Stimulated activated CD4-positive, alpha-beta T cell treated with anti-CD3 and anti-CD28 coated beads, Interleukin-4, amount 100 ng/mL, for 48 hours (primary cell): ENCODE data around the gene DDX5.
A peak's percentile ranks its signal among the peaks of the same experiment; 100 is the strongest.
"Not testable (repeated sequence)": the region's sequence is repeated elsewhere in the genome, so short reads cannot be mapped to it uniquely, and the experiment has no call there.

Source experiments
- DNase-seq, 2 donors: peaks; one replicate each; pipeline ENCODE4 v3.0.0-alpha.2; 2020; ENCODE audit warnings: low read depth in 2 of 2

The DDX5 gene

DNA sequence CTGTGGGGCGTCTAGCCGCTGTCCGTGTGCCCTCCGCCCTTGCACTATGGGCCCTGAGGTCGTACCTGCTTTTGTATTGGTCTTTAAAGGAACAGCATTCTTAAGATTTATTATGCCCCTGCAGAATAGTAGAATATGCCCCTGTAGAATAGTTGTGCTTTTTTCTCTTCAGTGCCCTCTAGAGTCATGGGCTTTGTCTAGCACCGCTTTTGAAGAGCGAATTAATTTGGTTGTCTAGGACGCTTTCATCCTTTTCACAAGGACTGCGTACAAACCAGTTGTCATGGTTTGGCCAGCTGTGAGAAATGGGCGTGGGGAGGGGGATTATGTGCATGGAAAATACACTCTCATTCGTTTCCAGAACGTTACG is 1.3 kb upstream of the DDX5 start:
- DNase-seq = no peak

- peak; percentile 93 for DNase-seq
These were observed 705 bp upstream of the DDX5 start, which contains the start of gene CEP95 for GRCh38 chr17:64506576-64507412. Gene CEP95, plus strand, starts transcription at chr17:64506977. Its CDS starts 121 bp downstream, at chr17:64507098.

DNA sequence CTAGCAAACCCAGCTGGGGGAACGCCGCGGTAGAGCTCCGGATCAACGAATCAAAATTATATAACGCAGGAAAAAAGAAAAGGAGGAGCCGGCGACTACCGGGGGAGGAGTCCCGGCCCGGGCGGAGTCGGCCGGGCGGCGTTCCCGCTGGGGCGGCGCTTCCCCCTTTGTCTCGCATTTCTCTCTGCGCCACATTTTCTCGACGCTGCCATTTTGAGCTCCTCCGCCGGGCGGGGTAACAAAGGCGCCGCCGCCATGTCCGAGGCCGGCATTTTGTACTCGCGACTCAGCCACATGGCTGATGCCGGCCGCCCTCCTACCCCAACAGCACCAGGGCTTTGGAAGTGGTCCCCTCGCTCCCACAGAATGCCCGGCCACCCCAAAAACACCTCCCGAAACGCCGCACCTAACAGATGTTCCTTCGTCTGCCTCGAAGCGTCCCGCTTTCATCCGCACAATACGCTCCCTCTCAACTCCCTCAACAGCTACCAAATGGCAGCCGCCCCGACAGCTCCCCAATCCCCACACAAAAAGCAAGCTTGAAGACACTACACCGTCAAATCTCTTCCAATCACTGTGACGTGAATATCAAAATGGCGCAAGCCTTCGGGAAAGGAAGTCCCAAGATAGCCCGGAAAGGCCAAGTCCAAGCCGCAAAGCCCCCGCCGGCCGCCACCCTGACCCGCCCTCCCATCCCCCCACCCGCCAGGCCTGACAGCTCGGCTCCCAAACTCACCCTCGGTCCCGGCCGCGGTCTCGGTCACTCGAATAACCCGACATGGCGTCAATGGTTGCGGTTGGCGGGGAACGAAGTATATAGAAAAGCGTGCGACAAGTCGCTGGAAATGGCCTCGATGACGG is 519 bp downstream of the DDX5 start:
- peak; percentile 77 to 79 for DNase-seq

- DNase-seq = no peak
These were observed 1.2 kb downstream of the DDX5 start for GRCh38 chr17:64504769-64505339.

- DNase-seq = no peak
These were observed 2.0 kb downstream of the DDX5 start for GRCh38 chr17:64503821-64504768.

DNA sequence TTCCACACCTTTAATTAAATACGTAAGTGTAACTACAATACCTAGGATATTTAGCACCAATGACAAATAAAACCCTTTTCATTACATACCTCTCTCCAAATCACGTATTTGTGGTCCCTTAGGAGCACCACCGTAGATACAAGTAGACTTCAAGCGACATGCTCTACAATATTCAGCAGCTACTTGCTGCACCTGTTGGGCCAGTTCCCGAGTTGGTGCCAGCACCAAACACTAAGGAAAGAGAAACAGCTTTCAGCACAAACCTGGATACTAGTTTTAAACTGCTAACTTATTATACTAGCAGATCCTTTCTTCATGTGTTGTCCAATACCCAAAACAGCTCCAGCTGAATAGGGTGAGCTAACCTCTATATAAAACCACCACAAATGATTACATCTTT is 2.7 kb downstream of the DDX5 start:
- no peak for DNase-seq

- DNase-seq = no peak
These were observed 3.3 kb downstream of the DDX5 start for GRCh38 chr17:64502809-64503208.

DNA sequence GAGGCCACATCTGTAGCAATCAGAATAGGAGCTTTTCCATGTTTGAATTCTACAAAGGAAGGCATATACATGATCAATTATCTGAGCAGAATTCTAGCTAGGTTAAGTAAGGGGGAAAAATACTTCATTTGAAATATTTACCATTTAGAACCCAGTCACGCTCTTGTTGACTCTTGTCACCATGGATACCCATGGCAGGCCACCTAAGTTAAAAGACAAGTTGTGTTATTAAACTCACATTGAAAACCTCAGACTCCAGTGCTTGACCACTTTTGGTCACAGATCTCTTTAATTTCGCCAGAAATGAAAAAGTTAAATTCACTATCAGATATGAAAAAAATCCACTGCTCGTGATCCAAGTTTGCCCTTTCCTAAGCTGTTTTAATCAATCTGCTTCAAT is 4.1 kb downstream of the DDX5 start:
- DNase-seq = no peak

- no peak for DNase-seq
These were observed 5.0 kb downstream of the DDX5 start for GRCh38 chr17:64500862-64501765.

DNA sequence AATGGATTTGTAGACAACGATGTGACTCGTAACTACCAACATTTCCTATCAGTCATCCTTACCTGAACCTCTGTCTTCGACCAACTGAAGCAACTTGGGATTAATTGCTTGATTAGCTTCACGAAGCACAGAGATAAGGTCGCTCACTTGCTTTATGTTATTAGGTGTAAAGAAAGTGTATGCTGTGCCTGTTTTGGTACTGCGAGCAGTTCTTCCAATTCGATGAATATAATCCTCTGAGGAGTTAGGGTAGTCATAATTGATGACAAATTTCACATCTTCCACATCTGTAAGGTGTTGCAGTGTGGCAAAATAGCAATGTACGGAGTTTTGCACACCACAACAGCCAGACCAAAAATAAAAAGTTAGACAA is 5.6 kb downstream of the DDX5 start:
- DNase-seq = no peak

GRCh38 chr17:64499805-64500486 is 6.1 kb downstream of the DDX5 start:
- no peak for DNase-seq

DNA sequence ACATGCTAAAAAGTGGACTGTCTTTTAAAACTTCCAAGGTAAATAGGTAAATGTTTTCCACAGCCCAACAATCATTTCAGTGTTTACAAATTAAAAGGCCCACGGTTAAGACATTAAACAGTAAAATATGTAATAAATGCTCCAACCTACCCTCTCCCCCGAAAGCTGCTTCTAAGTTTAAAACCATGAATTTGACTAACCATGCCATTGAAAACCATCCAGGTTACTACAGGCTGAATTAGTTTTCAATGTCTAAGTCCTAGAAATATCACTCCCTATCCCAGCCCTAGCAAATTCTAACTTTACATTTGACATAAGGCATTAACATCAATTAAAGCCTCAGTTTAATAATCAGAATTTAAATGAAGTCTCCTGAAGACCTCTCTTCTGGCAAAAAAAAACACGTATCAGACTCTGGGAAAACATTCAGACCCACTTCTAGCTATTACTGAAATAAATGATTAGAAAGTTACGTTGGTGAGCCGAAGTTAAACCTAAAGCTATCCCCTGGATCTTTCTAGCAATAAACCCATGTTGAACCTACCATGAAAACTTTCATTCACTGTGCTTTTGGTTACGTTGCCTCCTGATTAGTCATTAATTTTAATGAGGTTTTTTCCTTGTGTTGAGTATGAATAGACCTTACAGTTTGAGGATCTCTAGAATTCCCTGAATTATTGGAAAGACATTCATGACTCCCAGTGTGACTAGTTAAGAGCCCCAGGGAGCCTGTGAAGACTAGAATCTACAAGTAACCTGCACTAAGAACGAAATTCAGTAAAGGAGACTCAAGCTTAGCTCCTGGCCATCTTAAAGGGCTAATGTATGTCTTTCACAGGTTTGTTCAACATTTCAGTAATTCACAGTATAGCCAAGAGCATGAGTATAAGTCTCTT is 7.5 kb downstream of the DDX5 start:
- no peak for DNase-seq

DNA sequence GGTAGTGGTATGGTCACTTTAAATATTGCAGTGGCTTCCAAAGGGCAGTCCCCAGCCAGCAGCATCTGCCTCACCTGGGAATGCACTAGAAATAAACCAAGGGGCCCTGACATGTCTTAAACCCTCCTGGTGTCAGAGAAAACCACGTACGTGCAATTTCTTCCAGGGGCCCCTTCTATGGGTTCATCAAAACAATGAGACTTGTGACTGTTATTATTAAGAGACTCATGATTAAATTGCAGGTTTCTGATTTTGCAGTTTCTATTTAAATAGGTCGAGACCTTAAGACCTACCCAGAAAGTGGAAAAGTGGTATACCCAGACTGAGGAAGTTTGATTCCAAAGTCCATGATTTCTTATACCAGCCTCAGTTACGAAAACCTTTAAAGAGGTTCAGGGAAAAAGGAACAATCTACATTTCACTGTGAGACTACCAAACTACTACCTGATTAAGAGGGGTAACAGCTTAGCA is 8.5 kb downstream of the DDX5 start:
- no peak for DNase-seq

DNA sequence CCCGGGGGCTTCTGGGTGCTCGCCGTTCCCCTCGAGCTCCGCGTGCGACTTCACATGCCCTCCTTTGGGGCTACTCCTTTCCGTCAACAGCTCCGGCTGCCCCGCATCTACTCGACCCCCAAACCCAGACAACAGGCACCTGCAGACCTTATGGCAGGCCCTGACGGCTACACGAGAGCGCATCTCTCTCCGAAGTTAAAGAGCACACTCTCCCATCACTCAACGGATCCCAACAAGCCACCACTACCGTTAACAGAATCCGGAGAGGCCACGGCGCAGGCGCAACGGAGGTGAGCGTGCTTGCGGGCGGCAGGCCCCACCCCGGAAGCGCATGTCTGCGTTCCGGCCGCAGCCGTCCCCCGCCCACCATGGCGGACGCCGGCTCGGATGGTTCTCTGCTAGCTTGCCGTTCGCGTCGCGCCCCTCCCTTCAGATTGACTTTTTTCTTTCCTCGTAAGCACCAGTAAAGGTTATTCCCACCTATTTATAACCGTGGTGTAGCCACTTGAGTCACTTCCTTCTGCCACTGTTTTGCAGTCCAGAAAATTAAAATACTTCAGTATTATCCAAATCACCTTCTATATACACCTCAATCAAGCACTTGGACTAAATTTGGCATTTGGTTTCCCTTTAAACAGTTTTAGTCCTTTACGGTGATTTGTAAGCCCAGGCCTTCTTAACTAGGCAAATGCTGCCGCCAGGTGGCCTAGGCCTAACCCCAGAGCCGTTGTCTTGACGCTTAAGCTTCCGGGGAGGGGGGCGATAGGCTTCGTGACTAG is 9.1 kb downstream of the DDX5 start, which contains the start of gene POLG2:
Gene POLG2 (minus strand): TSS at position 269 of the 779 bp plus-strand sequence. CDS start 86 bp downstream, at position 183.
- peak; percentile 93 to 94 for DNase-seq

- no peak for DNase-seq
These were observed 9.7 kb downstream of the DDX5 start for GRCh38 chr17:64496348-64496785.

- DNase-seq = not testable (repeated sequence)
These were observed 10.8 kb downstream of the DDX5 start for GRCh38 chr17:64495300-64495699.

DNA sequence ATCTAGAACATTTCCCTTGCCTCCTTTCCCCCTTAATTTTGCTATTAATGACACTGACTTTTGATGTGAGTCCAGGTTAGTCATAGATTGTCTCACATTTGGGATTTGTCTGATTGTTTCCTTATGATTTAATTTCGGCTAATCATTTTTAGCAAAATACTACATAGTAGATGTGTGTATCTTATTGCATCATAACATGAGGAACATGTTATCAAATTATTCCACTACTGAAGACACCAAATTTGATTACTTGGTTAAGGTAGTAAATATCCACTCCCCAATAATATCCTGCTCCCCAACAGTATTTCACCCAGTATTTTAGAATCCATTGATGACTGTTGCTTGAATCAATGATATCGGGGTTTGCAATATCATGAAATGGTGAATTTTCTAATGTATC is 12.0 kb downstream of the DDX5 start:
- DNase-seq = no peak
